DND-41 (cell line): ENCODE data around the gene CCDC24.

Experiments
- EZH2 ChIP-seq: IDR thresholded peaks from 3 replicates; pipeline ENCODE4 v1.6.1; 2012; ENCODE audit warnings: borderline replicate concordance, low read depth, mild to moderate bottlenecking, moderate library complexity, low read length, inconsistent platforms; ENCODE audit not compliant: severe bottlenecking
- TF ChIP-seq, protein P1 (sequence below): IDR thresholded peaks from 2 replicates; pipeline ENCODE4 v1.5.1; 2012; ENCODE audit warnings: borderline replicate concordance, low read length, moderate library complexity, mild to moderate bottlenecking; ENCODE audit not compliant: poor library complexity, severe bottlenecking; ENCODE audit errors: extremely low read depth

DNA sequence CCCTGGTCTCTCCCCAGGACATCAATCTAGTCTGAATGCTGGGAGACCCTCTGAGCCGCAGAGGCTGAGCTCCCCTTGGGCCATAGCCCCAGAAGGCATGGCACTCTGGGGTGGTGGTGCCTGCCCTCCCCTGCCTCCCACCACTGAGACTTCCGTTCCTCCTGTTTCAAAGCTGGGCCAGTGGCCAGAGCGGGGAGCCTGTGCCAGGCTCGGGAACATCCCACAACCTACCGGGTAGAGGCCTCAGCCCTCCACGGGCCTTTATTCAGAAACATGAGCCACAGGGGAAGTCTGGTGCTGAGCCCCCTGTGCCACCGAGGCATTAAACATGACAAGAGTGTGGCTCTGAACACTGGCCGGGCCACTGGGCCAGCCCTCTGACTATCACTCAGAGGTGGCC is 8.1 kb downstream of the CCDC24 start:
- no peak for TF ChIP-seq EZH2
- TF ChIP-seq, protein P1, sequence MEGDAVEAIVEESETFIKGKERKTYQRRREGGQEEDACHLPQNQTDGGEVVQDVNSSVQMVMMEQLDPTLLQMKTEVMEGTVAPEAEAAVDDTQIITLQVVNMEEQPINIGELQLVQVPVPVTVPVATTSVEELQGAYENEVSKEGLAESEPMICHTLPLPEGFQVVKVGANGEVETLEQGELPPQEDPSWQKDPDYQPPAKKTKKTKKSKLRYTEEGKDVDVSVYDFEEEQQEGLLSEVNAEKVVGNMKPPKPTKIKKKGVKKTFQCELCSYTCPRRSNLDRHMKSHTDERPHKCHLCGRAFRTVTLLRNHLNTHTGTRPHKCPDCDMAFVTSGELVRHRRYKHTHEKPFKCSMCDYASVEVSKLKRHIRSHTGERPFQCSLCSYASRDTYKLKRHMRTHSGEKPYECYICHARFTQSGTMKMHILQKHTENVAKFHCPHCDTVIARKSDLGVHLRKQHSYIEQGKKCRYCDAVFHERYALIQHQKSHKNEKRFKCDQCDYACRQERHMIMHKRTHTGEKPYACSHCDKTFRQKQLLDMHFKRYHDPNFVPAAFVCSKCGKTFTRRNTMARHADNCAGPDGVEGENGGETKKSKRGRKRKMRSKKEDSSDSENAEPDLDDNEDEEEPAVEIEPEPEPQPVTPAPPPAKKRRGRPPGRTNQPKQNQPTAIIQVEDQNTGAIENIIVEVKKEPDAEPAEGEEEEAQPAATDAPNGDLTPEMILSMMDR = no peak
